HepG2 (cell line): ENCODE results near the gene TTYH2.

Experiments
- ARNT2 ChIP-seq: sonication (generic); formaldehyde crosslinking; IDR thresholded peaks from 2 replicates; pipeline ENCODE4 v1.8.0; 2022; ENCODE audit warnings: mild to moderate bottlenecking, low read depth, missing genetic modification reagents, moderate library complexity
- ATF7-NPFF ChIP-seq: sonication (generic); formaldehyde crosslinking; IDR thresholded peaks from 2 replicates; pipeline ENCODE4 v1.8.1; 2023; ENCODE audit warnings: mild to moderate bottlenecking, low read depth, missing genetic modification reagents, moderate library complexity
- CEBPB ChIP-seq: IDR thresholded peaks from 2 replicates; pipeline ENCODE4 v1.6.1; 2011; ENCODE audit warnings: low read depth, low read length, improper control_type of control experiment, borderline replicate concordance
- IRF2 ChIP-seq: IDR thresholded peaks from 2 replicates; pipeline ENCODE4 v1.6.1; 2018; ENCODE audit warnings: missing genetic modification reagents, missing compliant biosample characterization
- MTA3 ChIP-seq: sonication (generic); formaldehyde crosslinking; IDR thresholded peaks from 2 replicates; pipeline ENCODE4 v1.4.0; 2020; ENCODE audit warnings: missing genetic modification reagents
- POLR2A ChIP-seq, 2 experiments: IDR thresholded peaks; 2 replicates each; pipeline ENCODE4 v1.6.1; 2011; ENCODE audit warnings: low read depth in 2 of 2, low read length in 2 of 2, mild to moderate bottlenecking in 1 of 2, moderate library complexity in 1 of 2; ENCODE audit not compliant: insufficient read depth in 1 of 2
- RNF2 ChIP-seq: fragments of 450-650 bp; conservative IDR thresholded peaks from 2 replicates; pipeline ENCODE4 v1.6.1; 2016; ENCODE audit warnings: low read depth
- ZFX ChIP-seq: sonication (generic); formaldehyde crosslinking; IDR thresholded peaks from 2 replicates; pipeline ENCODE4 v1.4.0; 2020; ENCODE audit warnings: mild to moderate bottlenecking, low read depth, missing genetic modification reagents, moderate library complexity
- ZNF720 ChIP-seq: sonication (generic); formaldehyde crosslinking; IDR thresholded peaks from 2 replicates; pipeline ENCODE4 v1.4.0; 2020; ENCODE audit warnings: missing genetic modification reagents
- TF ChIP-seq, protein P1 (sequence below), 2 experiments: IDR thresholded peaks; 2 replicates each; pipeline ENCODE4 v1.6.1; 2011 to 2012; ENCODE audit warnings: low read length in 2 of 2, borderline replicate concordance in 1 of 2, low read depth in 1 of 2, mild to moderate bottlenecking in 1 of 2, moderate library complexity in 1 of 2
- TF ChIP-seq, protein P2 (sequence below): sonication (generic); formaldehyde crosslinking; IDR thresholded peaks from 2 replicates; pipeline ENCODE4 v1.5.0; 2020; ENCODE audit warnings: mild to moderate bottlenecking, missing genetic modification reagents, moderate library complexity
- TF ChIP-seq, protein P3 (sequence below): sonication (generic); formaldehyde crosslinking; IDR thresholded peaks from 2 replicates; pipeline ENCODE4 v1.5.0; 2020; ENCODE audit warnings: missing genetic modification reagents, mild to moderate bottlenecking, borderline replicate concordance
- TF ChIP-seq, protein P4 (sequence below): sonication (generic); formaldehyde crosslinking; IDR thresholded peaks from 2 replicates; pipeline ENCODE4 v1.8.1; 2023; ENCODE audit warnings: mild to moderate bottlenecking, moderate library complexity, missing genetic modification reagents

DNA sequence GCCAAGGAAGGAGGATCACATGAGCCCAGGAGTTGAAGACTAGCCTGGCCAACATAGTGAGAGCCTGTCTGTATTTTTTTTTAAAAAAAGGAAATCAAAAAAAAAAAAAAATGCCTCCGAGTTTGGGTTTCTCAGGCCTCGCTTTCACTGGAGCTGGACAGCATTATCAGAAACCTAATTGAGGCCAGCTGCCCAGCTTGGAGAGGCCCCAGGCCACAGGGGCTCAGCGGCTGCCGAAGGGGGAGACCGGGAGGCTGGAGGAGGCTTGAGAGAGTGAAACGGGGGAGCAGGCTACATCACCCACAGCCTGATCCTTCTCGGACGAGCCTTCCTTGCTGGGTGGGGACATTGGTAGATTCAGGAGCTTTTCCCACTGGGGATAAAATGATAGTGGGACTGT, 5.1 kb downstream of the TTYH2 start:
- TF ChIP-seq ATF7-NPFF (CRISPR knock-in tag) = no peak
- no peak for TF ChIP-seq POLR2A (IDR thresholded peaks at IDR 0.05; ENCODE audit: insufficient read depth in 1 of 2, low read depth in 2 of 2, low read length in 2 of 2)
- no peak for TF ChIP-seq ARNT2 (CRISPR knock-in tag)
- TF ChIP-seq IRF2 (CRISPR knock-in tag) = no peak
- no peak for TF ChIP-seq ZFX (CRISPR knock-in tag)
- TF ChIP-seq ZNF720 (CRISPR knock-in tag) = no peak
- no peak for TF ChIP-seq CEBPB
- TF ChIP-seq, protein P1, sequence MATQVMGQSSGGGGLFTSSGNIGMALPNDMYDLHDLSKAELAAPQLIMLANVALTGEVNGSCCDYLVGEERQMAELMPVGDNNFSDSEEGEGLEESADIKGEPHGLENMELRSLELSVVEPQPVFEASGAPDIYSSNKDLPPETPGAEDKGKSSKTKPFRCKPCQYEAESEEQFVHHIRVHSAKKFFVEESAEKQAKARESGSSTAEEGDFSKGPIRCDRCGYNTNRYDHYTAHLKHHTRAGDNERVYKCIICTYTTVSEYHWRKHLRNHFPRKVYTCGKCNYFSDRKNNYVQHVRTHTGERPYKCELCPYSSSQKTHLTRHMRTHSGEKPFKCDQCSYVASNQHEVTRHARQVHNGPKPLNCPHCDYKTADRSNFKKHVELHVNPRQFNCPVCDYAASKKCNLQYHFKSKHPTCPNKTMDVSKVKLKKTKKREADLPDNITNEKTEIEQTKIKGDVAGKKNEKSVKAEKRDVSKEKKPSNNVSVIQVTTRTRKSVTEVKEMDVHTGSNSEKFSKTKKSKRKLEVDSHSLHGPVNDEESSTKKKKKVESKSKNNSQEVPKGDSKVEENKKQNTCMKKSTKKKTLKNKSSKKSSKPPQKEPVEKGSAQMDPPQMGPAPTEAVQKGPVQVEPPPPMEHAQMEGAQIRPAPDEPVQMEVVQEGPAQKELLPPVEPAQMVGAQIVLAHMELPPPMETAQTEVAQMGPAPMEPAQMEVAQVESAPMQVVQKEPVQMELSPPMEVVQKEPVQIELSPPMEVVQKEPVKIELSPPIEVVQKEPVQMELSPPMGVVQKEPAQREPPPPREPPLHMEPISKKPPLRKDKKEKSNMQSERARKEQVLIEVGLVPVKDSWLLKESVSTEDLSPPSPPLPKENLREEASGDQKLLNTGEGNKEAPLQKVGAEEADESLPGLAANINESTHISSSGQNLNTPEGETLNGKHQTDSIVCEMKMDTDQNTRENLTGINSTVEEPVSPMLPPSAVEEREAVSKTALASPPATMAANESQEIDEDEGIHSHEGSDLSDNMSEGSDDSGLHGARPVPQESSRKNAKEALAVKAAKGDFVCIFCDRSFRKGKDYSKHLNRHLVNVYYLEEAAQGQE (IDR thresholded peaks at IDR 0.05; ENCODE audit: borderline replicate concordance in 1 of 2, low read depth in 1 of 2, low read length in 2 of 2) = no peak
- TF ChIP-seq, protein P2, sequence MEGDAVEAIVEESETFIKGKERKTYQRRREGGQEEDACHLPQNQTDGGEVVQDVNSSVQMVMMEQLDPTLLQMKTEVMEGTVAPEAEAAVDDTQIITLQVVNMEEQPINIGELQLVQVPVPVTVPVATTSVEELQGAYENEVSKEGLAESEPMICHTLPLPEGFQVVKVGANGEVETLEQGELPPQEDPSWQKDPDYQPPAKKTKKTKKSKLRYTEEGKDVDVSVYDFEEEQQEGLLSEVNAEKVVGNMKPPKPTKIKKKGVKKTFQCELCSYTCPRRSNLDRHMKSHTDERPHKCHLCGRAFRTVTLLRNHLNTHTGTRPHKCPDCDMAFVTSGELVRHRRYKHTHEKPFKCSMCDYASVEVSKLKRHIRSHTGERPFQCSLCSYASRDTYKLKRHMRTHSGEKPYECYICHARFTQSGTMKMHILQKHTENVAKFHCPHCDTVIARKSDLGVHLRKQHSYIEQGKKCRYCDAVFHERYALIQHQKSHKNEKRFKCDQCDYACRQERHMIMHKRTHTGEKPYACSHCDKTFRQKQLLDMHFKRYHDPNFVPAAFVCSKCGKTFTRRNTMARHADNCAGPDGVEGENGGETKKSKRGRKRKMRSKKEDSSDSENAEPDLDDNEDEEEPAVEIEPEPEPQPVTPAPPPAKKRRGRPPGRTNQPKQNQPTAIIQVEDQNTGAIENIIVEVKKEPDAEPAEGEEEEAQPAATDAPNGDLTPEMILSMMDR (CRISPR knock-in tag) = no peak
- no peak for TF ChIP-seq RNF2
- TF ChIP-seq, protein P3, sequence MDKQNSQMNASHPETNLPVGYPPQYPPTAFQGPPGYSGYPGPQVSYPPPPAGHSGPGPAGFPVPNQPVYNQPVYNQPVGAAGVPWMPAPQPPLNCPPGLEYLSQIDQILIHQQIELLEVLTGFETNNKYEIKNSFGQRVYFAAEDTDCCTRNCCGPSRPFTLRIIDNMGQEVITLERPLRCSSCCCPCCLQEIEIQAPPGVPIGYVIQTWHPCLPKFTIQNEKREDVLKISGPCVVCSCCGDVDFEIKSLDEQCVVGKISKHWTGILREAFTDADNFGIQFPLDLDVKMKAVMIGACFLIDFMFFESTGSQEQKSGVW = no peak
- TF ChIP-seq, protein P4, sequence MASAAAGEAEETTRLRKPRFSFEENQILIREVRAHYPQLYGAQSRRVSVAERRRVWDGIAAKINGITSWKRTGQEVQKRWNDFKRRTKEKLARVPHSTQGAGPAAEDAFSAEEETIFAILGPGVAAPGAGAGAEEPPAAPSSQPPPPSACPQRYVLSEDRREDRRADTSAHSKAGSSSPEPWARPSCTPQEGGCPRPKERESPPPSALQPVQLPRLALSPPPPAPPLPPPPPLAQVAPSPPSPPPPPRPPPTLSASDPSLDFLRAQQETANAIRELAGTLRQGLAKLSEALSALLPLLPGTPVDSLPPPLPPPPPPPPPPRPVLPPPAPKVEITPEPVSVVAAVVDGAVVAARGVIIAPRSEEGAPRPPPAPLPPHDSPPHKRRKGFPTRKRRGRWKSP (CRISPR knock-in tag) = no peak
- no peak for TF ChIP-seq MTA3 (CRISPR knock-in tag)
